HEK293 (cell line): Measurements from ENCODE around the gene FAM131B.

ENCODE experiments used
- CTCF ChIA-PET: fragments of 350-600 bp; formaldehyde crosslinking; extraction: SDS; loops from one replicate; lab custom pipeline; 2021; ENCODE audit warnings: antibody characterized with exemption; lab: Yijun Ruan, JAX
- POLR2A ChIA-PET: fragments of 300-600 bp; formaldehyde crosslinking; extraction: SDS; loops from one replicate; lab custom pipeline; 2020; ENCODE audit warnings: antibody characterized with exemption, inconsistent platforms; lab: Yijun Ruan, JAX
- H3K27ac ChIP-seq: fragments of 200-500 bp; sonication (Bioruptor generic); 2 replicates; pipeline ENCODE4 v1.5.1; 2014; ENCODE audit warnings: low read depth, low read length, control low read depth, inconsistent platforms; ENCODE audit errors: extremely low read depth
- H3K36me3 ChIP-seq, 2 experiments: fragments of 200-500 bp in 1 of 2; sonication (Bioruptor generic) in 1 of 2; 1 replicate in 1 of 2; 2 replicates in 1 of 2; pipeline ENCODE4 v1.5.1; 2014 to 2017; ENCODE audit warnings: inconsistent platforms in 2 of 2, low read length in 2 of 2; ENCODE audit not compliant: control insufficient read depth in 2 of 2, insufficient read depth in 1 of 2
- H3K4me1 ChIP-seq: fragments of 200-500 bp; sonication (Bioruptor generic); 2 replicates; pipeline ENCODE4 v1.5.1; 2014; ENCODE audit warnings: mild to moderate bottlenecking, low read length, inconsistent platforms; ENCODE audit not compliant: control insufficient read depth, insufficient read depth
- H3K4me3 ChIP-seq: 2 replicates; pipeline ENCODE4 v1.5.1; 2011; ENCODE audit warnings: low read depth, mild to moderate bottlenecking, control low read depth, low read length, moderate library complexity
- H3K9me3 ChIP-seq: fragments of 200-500 bp; sonication (Bioruptor generic); 2 replicates; pipeline ENCODE4 v1.5.1; 2014; ENCODE audit warnings: low read depth, low read length, inconsistent platforms; ENCODE audit not compliant: control insufficient read depth, insufficient read depth
- BCL11A ChIP-seq: fragments of 450-650 bp; formaldehyde crosslinking; IDR thresholded peaks from 2 replicates; pipeline ENCODE4 v1.5.1; 2016; ENCODE audit warnings: low read depth, missing biosample characterization, missing genetic modification characterization
- ELK4 ChIP-seq: IDR thresholded peaks from 2 replicates; pipeline ENCODE4 v1.6.1; 2011; ENCODE audit warnings: mild to moderate bottlenecking, low read depth, low read length, borderline replicate concordance
- GLIS2 ChIP-seq: fragments of 450-650 bp; formaldehyde crosslinking; IDR thresholded peaks from 2 replicates; pipeline ENCODE4 v1.5.1; 2016; ENCODE audit warnings: missing biosample characterization, missing genetic modification characterization
- HOXC10 ChIP-seq: sonication (generic); formaldehyde crosslinking; IDR thresholded peaks from 2 replicates; pipeline ENCODE4 v1.8.1; 2023; ENCODE audit warnings: mild to moderate bottlenecking, missing genetic modification reagents
- KLF1 ChIP-seq: fragments of 450-650 bp; formaldehyde crosslinking; IDR thresholded peaks from 2 replicates; pipeline ENCODE4 v1.5.1; 2016; ENCODE audit warnings: missing biosample characterization, missing genetic modification characterization
- PRDM10 ChIP-seq: fragments of 450-650 bp; formaldehyde crosslinking; IDR thresholded peaks from 2 replicates; pipeline ENCODE4 v1.5.1; 2016; ENCODE audit warnings: missing biosample characterization, missing genetic modification characterization
- WT1 ChIP-seq: fragments of 450-650 bp; formaldehyde crosslinking; IDR thresholded peaks from 2 replicates; pipeline ENCODE4 v1.5.1; 2016; ENCODE audit warnings: missing biosample characterization, missing genetic modification characterization
- YY2 ChIP-seq: fragments of 450-650 bp; formaldehyde crosslinking; IDR thresholded peaks from 2 replicates; pipeline ENCODE4 v1.5.1; 2016; ENCODE audit warnings: missing biosample characterization, missing genetic modification characterization
- ZBTB6 ChIP-seq: fragments of 450-650 bp; formaldehyde crosslinking; IDR thresholded peaks from 2 replicates; pipeline ENCODE4 v1.5.1; 2017; ENCODE audit warnings: missing biosample characterization, missing genetic modification characterization
- ZEB2 ChIP-seq: fragments of 450-650 bp; formaldehyde crosslinking; IDR thresholded peaks from 2 replicates; pipeline ENCODE4 v1.5.1; 2016; ENCODE audit warnings: missing biosample characterization, missing genetic modification characterization
- ZNF10 ChIP-seq: fragments of 450-650 bp; formaldehyde crosslinking; IDR thresholded peaks from 2 replicates; pipeline ENCODE4 v1.5.1; 2017; ENCODE audit warnings: missing biosample characterization, missing genetic modification characterization
- ZNF112 ChIP-seq: fragments of 450-650 bp; formaldehyde crosslinking; IDR thresholded peaks from 2 replicates; pipeline ENCODE4 v1.5.0; 2017; ENCODE audit warnings: missing biosample characterization, missing genetic modification characterization
- ZNF157 ChIP-seq: fragments of 450-650 bp; formaldehyde crosslinking; IDR thresholded peaks from 2 replicates; pipeline ENCODE4 v1.5.1; 2016; ENCODE audit warnings: missing biosample characterization, missing genetic modification characterization
- ZNF169 ChIP-seq: fragments of 450-650 bp; formaldehyde crosslinking; IDR thresholded peaks from 2 replicates; pipeline ENCODE4 v1.5.1; 2016; ENCODE audit warnings: missing biosample characterization, missing genetic modification characterization
- ZNF184 ChIP-seq: fragments of 450-650 bp; IDR thresholded peaks from 2 replicates; pipeline ENCODE4 v1.5.1; 2018; ENCODE audit warnings: missing biosample characterization, mild to moderate bottlenecking, missing genetic modification characterization
- ZNF239 ChIP-seq: fragments of 450-650 bp; formaldehyde crosslinking; IDR thresholded peaks from 2 replicates; pipeline ENCODE4 v1.5.1; 2016; ENCODE audit warnings: missing biosample characterization, missing genetic modification characterization
- ZNF280D ChIP-seq: fragments of 450-650 bp; formaldehyde crosslinking; IDR thresholded peaks from 2 replicates; pipeline ENCODE4 v1.5.1; 2016; ENCODE audit warnings: missing biosample characterization, missing genetic modification characterization
- ZNF354C ChIP-seq: fragments of 450-650 bp; formaldehyde crosslinking; IDR thresholded peaks from 2 replicates; pipeline ENCODE4 v1.5.1; 2016; ENCODE audit warnings: missing biosample characterization, missing genetic modification characterization, low read depth, borderline replicate concordance
- ZNF423 ChIP-seq: fragments of 450-650 bp; formaldehyde crosslinking; IDR thresholded peaks from 2 replicates; pipeline ENCODE4 v1.5.1; 2016; ENCODE audit warnings: missing biosample characterization, missing genetic modification characterization
- ZNF624 ChIP-seq: fragments of 450-650 bp; formaldehyde crosslinking; IDR thresholded peaks from 2 replicates; pipeline ENCODE4 v1.5.1; 2017; ENCODE audit warnings: missing biosample characterization, missing genetic modification characterization
- ZNF645 ChIP-seq: fragments of 450-650 bp; formaldehyde crosslinking; IDR thresholded peaks from 2 replicates; pipeline ENCODE4; 2016; ENCODE audit warnings: missing biosample characterization, missing genetic modification characterization
- ZNF660 ChIP-seq: fragments of 450-650 bp; IDR thresholded peaks from 2 replicates; pipeline ENCODE4 v1.5.1; 2018; ENCODE audit warnings: missing biosample characterization, mild to moderate bottlenecking, missing genetic modification characterization
- ZNF843 ChIP-seq: fragments of 450-650 bp; formaldehyde crosslinking; IDR thresholded peaks from 2 replicates; pipeline ENCODE4 v1.5.1; 2016; ENCODE audit warnings: missing biosample characterization, missing genetic modification characterization

The FAM131B gene

GRCh38 chr7:143351574-143351973 lies 10.9 kb downstream of the FAM131B start (continued):
- no peak for TF ChIP-seq PRDM10 (tag by site-specific recombination)
- TF ChIP-seq ZNF645 (tag by site-specific recombination), result no peak
- TF ChIP-seq ZNF354C (tag by site-specific recombination), result no peak
- TF ChIP-seq ZNF660 (tag by site-specific recombination), result no peak
- TF ChIP-seq KLF1 (tag by site-specific recombination), result no peak

GRCh38 chr7:143351060-143351459 lies 11.5 kb downstream of the FAM131B start:
- POLR2A ChIA-PET, result no interaction called here
- Histone ChIP-seq H3K36me3 (peaks cover 0 to 11% of the 10 kb centered on the region in 2 experiments; a peak in 1 of 3 replicates), H3K9me3 (no peaks in the 10 kb centered on the region), H3K27ac (no peak overlapping the region), H3K4me1 (no peaks in the 10 kb centered on the region), H3K4me3 (no peak overlapping the region)
- TF ChIP-seq ZBTB6 (tag by site-specific recombination) (no peak), GLIS2 (tag by site-specific recombination) (no peak), ELK4 (no peak), ZNF423 (tag by site-specific recombination) (no peak), ZNF184 (no peak), ZNF10 (tag by site-specific recombination) (no peak), ZEB2 (no peak), ZNF112 (tag by site-specific recombination) (no peak)
- CTCF ChIA-PET, result interaction anchor here (0.6 kb wide), 1 partner anchor 28 kb away, joined by 3 read pairs; no protein-coding TSS in a partner anchor

GRCh38 chr7:143347950-143348349 lies 14.6 kb downstream of the FAM131B start:
- CTCF ChIA-PET, result interaction anchor here (0.8 to 1.2 kb wide), 3 partner anchors 23 to 1025 kb away, joined by 3 to 5 read pairs (median 3); no protein-coding TSS in a partner anchor
- H3K36me3 ChIP-seq, result no peaks in the 10 kb centered on the region

More at GRCh38 chr7:143347950-143348349, 14.6 kb downstream of the FAM131B start:
- POLR2A ChIA-PET, result no interaction called here
- no peaks in the 10 kb centered on the region for H3K9me3 ChIP-seq
- H3K4me1 ChIP-seq, result no peaks in the 10 kb centered on the region
- TF ChIP-seq BCL11A (tag by site-specific recombination) (no peak), WT1 (tag by site-specific recombination) (no peak), ZNF239 (tag by site-specific recombination) (no peak), ZNF843 (no peak), ZNF645 (tag by site-specific recombination) (no peak), ZNF169 (tag by site-specific recombination) (no peak), ZNF624 (tag by site-specific recombination) (no peak), YY2 (tag by site-specific recombination) (no peak), ZNF157 (tag by site-specific recombination) (no peak), ZNF280D (tag by site-specific recombination) (no peak), HOXC10 (CRISPR knock-in tag) (no peak)
- H3K27ac ChIP-seq, result no peak overlapping the region
- H3K4me3 ChIP-seq, result no peak overlapping the region
